ENCODE results near the gene PARD3B.

Gene PARD3B, protein sequence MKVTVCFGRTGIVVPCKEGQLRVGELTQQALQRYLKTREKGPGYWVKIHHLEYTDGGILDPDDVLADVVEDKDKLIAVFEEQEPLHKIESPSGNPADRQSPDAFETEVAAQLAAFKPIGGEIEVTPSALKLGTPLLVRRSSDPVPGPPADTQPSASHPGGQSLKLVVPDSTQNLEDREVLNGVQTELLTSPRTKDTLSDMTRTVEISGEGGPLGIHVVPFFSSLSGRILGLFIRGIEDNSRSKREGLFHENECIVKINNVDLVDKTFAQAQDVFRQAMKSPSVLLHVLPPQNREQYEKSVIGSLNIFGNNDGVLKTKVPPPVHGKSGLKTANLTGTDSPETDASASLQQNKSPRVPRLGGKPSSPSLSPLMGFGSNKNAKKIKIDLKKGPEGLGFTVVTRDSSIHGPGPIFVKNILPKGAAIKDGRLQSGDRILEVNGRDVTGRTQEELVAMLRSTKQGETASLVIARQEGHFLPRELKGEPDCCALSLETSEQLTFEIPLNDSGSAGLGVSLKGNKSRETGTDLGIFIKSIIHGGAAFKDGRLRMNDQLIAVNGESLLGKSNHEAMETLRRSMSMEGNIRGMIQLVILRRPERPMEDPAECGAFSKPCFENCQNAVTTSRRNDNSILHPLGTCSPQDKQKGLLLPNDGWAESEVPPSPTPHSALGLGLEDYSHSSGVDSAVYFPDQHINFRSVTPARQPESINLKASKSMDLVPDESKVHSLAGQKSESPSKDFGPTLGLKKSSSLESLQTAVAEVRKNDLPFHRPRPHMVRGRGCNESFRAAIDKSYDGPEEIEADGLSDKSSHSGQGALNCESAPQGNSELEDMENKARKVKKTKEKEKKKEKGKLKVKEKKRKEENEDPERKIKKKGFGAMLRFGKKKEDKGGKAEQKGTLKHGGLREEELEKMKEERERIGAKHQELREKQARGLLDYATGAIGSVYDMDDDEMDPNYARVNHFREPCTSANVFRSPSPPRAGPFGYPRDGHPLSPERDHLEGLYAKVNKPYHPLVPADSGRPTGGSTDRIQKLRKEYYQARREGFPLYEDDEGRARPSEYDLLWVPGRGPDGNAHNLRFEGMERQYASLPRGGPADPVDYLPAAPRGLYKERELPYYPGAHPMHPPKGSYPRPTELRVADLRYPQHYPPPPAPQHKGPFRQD (N-terminal part only)

DNA sequence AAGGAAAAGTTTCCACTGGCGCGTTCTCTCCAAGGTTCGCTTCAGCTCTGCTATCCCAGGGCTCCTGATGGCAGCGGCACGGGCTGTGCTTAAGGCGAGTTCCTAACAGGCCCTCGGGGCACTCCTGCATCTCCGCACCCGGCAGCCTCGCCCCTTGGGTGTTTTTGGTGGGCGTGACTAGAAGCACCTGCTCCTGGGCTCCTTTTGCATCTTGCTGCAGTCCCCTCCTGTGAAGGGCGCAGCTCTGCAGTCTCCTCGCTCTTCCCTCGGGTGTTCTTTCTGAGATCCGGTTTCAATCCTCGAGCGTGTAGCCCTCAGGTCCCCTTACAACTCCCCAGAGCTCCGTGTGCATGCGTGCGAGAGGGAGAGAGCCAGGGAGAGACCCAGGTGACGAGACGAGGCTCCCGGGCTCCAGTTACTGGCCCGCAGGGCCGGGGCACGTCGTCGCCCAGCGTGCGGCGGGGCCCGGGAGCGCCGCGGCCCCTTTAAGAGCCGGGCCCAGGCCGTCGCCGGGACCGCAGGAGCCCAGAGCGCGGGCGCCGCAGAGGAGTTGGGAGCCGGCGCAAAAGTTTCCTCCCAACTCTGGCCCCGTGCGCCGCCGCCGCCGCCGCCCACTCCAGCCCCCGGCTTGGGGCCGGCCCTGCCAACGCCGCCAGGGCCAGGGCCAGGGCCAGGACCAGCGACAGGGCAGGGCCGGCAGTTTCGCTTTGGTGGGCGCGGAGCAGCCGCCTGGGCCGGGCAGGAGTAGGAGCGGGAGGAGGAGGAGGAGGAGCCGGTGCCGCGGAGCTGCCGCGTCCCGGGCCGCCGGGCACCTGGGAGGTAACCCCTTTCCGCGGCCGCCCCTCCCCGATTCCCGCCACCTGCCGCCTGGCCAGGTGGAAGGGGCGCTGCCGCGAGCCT lies at the start of gene PARD3B:
Gene PARD3B (plus strand): TSS at position 515 of the 900 bp plus-strand sequence. CDS start 525 bp downstream, outside the sequence.
- Histone ChIP-seq H3K36me3 (no peaks in the 10 kb centered on the region), H3K27ac (no peak within 1 kb of the TSS), H3K4me3 (ENCODE audit: low read depth in 1 of 2, low read length in 1 of 2) (peak within 1 kb of the TSS in 1 of 2 experiments; percentile 39), H3K4me1 (ENCODE audit: control insufficient read depth in 1 of 2, insufficient read depth in 1 of 2, low read depth in 1 of 2, low read length in 1 of 2) (peaks cover 0 to 5% of the 10 kb centered on the region in 2 experiments), H3K27me3 (peaks cover 58% of the 10 kb centered on the region), H3K9me3 (no peaks in the 10 kb centered on the region)
- no peak for TF ChIP-seq CTCF (IDR thresholded peaks at IDR 0.05)

- H3K4me3 ChIP-seq (ENCODE audit: low read depth in 1 of 2, low read length in 1 of 2) = no peak overlapping the region
- no peaks in the 10 kb centered on the region for H3K36me3 ChIP-seq
- H3K9me3 ChIP-seq = no peaks in the 10 kb centered on the region
- no peaks in the 10 kb centered on the region for H3K27me3 ChIP-seq
- H3K4me1 ChIP-seq (ENCODE audit: control insufficient read depth in 1 of 2, insufficient read depth in 1 of 2, low read depth in 1 of 2, low read length in 1 of 2) = no peaks in the 10 kb centered on the region
- no peak overlapping the region for H3K27ac ChIP-seq
- TF ChIP-seq CTCF (IDR thresholded peaks at IDR 0.05) = no peak
Observed at GRCh38 chr2:204496779-204497178, 48.5 kb upstream of the PARD3B start.

DNA sequence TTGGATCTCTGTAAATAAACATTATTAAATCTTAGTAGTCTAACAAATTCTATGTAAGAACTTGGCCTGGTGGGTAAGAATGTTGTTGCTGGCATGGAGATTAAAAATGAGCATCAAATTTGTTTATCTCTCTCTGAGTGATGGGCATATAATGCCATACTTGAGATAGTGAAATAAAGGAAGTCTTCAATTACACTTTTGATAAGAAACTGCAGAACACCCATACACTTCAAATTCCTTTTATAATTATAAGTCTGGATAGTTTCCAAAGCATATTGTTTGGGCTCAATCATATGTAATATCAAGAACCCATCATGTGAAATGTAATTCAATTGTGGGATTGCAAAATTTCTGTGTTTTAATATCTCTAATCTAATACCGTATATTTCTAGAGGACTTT lies 47.4 kb upstream of the PARD3B start:
- no peak overlapping the region for H3K27ac ChIP-seq
- no peak for TF ChIP-seq CTCF (IDR thresholded peaks at IDR 0.05)
- H3K4me1 ChIP-seq (ENCODE audit: control insufficient read depth in 1 of 2, insufficient read depth in 1 of 2, low read depth in 1 of 2, low read length in 1 of 2) = no peaks in the 10 kb centered on the region
- no peaks in the 10 kb centered on the region for H3K27me3 ChIP-seq
- no peaks in the 10 kb centered on the region for H3K36me3 ChIP-seq
- H3K4me3 ChIP-seq (ENCODE audit: low read depth in 1 of 2, low read length in 1 of 2) = no peak overlapping the region
- H3K9me3 ChIP-seq = no peaks in the 10 kb centered on the region

DNA sequence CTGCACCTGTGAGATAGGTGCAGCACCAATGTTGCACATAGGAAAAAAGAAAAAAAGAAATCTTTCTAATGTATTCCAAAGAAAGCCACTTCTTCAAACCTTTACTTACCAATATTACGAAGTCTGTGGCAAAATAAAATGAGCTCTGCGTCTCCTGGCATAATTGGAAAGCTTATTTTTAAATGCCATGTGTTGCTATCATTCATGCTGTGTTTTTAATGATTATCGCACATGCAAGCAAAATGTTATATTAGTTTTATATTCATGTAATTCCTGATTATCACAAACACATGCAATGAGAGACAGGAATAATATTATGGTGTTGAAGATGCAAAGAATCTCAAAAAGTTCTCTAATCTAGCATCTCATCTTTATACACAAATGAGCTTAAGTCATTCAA lies 47.0 kb upstream of the PARD3B start:
- Histone ChIP-seq H3K36me3 (no peaks in the 10 kb centered on the region), H3K4me3 (ENCODE audit: low read depth in 1 of 2, low read length in 1 of 2) (no peak overlapping the region), H3K27ac (no peak overlapping the region), H3K27me3 (no peaks in the 10 kb centered on the region), H3K9me3 (no peaks in the 10 kb centered on the region), H3K4me1 (ENCODE audit: control insufficient read depth in 1 of 2, insufficient read depth in 1 of 2, low read depth in 1 of 2, low read length in 1 of 2) (no peaks in the 10 kb centered on the region)
- TF ChIP-seq CTCF (IDR thresholded peaks at IDR 0.05) = no peak
